ENCODE results near the gene C22orf39.
"Not testable (repeated sequence)": the region's sequence is repeated elsewhere in the genome, so short reads cannot be mapped to it uniquely, and the experiment has no call there.

GRCh38 chr22:19436444-19437161 lies 10.9 kb downstream of the C22orf39 start:
- TF ChIP-seq POLR2A, POLR2AphosphoS5 (IDR thresholded peaks at IDR 0.05; ENCODE audit: low read depth, low read length): not testable (repeated sequence)

All from GM12892 (cell line).